Stimulated activated naive CD8-positive, alpha-beta T cell treated with anti-CD3 and anti-CD28 coated beads, Interleukin-15, amount 100 ng/mL, for 72 hours (primary cell): ENCODE measurements around the gene CCDC126.

Experiments
- ATAC-seq: fragments of 150-1000 bp; cut with Tn5 transposase; 2 replicates; pipeline ENCODE4 v1.10.0; 2021; ENCODE audit warnings: mild to moderate bottlenecking, moderate library complexity
- DNase-seq, 2 donors: peaks; one replicate each; pipeline ENCODE4 v3.0.0; 2021 to 2022
- H3K27ac Mint-ChIP-seq, 2 donors: one replicate each; pipeline ENCODE4 v1.8.0; 2022; ENCODE audit warnings: mild to moderate bottlenecking in 2 of 2, mixed read lengths in 2 of 2, moderate library complexity in 2 of 2
- H3K27me3 Mint-ChIP-seq: one replicate; pipeline ENCODE4 v1.8.0; 2022; ENCODE audit warnings: mixed read lengths
- H3K4me1 Mint-ChIP-seq: one replicate; pipeline ENCODE4 v1.8.0; 2022; ENCODE audit warnings: mild to moderate bottlenecking, mixed read lengths
- H3K4me3 Mint-ChIP-seq, 2 donors: one replicate each; pipeline ENCODE4 v1.8.0; 2022; ENCODE audit warnings: mild to moderate bottlenecking in 2 of 2, mixed read lengths in 2 of 2, moderate library complexity in 1 of 2
- H3K9me3 Mint-ChIP-seq, 2 donors: one replicate each; pipeline ENCODE4 v1.8.0; 2022; ENCODE audit warnings: mixed read lengths in 2 of 2

The CCDC126 gene

DNA sequence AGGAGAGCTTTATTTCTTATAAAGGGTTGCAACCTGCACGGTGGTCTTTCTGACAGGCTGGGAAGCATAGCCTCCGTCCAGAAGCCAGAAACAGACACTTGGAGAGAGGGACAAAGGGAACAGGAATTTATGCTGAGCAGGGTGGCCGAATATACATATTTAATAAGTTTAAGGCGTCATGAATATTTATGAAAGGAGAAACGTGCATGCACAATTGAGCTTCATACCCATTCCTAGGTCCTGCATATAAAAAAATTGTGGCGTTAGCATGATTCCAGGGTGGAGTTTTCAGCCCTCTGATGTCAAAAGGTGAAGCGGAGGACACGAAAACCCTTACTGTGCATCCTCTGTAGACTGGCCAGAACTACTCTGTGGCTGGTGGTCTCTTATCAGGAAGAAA lies 10.7 kb downstream of the CCDC126 start:
- Mint-ChIP-seq H3K27ac (no peak overlapping the region), H3K9me3 (no peaks in the 10 kb centered on the region)

DNA sequence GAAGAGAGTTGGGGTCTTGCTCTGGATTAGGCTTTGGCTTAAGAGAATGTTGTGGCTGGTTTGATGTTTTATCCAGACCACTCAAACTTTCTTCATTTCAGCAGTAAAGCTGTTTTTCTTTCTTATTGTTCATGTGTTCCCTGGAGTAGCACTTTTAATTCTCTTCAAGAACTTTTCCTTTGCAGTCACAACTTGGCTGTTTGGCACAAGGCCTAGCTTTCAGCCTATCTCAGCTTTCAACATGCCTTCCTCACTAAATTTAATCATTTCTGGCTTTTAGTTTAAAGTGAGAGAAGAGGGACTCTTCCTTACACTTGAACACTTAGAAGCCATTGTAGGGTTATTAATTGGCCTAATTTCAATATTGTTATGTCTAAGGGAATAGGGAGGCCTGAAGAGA lies 18.1 kb downstream of the CCDC126 start:
- no peak for ATAC-seq
- DNase-seq = no peak
- no peaks in the 10 kb centered on the region for H3K27me3 Mint-ChIP-seq
- peaks cover 20 to 23% of the 10 kb centered on the region in 2 donors for H3K9me3 Mint-ChIP-seq
- no peak overlapping the region for H3K4me3 Mint-ChIP-seq
- no peak overlapping the region for H3K27ac Mint-ChIP-seq
- H3K4me1 Mint-ChIP-seq = no peaks in the 10 kb centered on the region

More for the DNA sequence above, 10.7 kb downstream of the CCDC126 start:
- no peak overlapping the region for H3K4me3 Mint-ChIP-seq
- ATAC-seq (no peak), DNase-seq (no peak)
- H3K4me1 Mint-ChIP-seq = peaks cover 9% of the 10 kb centered on the region
- H3K27me3 Mint-ChIP-seq = no peaks in the 10 kb centered on the region

GRCh38 chr7:23616593-23616992 lies 19.4 kb downstream of the CCDC126 start:
- Mint-ChIP-seq H3K4me1 (no peaks in the 10 kb centered on the region), H3K27me3 (no peaks in the 10 kb centered on the region), H3K27ac (peak overlapping the region; percentile 50 to 72), H3K4me3 (no peak overlapping the region), H3K9me3 (peaks cover 20 to 23% of the 10 kb centered on the region in 2 donors)
- ATAC-seq (no peak), DNase-seq (no peak)

- no peak for ATAC-seq
- peaks cover 20 to 23% of the 10 kb centered on the region in 2 donors for H3K9me3 Mint-ChIP-seq
- H3K4me3 Mint-ChIP-seq = no peak overlapping the region
- peaks cover 4% of the 10 kb centered on the region for H3K4me1 Mint-ChIP-seq
- H3K27me3 Mint-ChIP-seq = no peaks in the 10 kb centered on the region
- DNase-seq = no peak
- no peak overlapping the region for H3K27ac Mint-ChIP-seq
Measured at GRCh38 chr7:23617482-23617881, 20.3 kb downstream of the CCDC126 start.

- ATAC-seq (no peak), DNase-seq (no peak)
- Mint-ChIP-seq H3K9me3 (peaks cover 20 to 23% of the 10 kb centered on the region in 2 donors), H3K27ac (no peak overlapping the region), H3K4me1 (peaks cover 4% of the 10 kb centered on the region), H3K27me3 (no peaks in the 10 kb centered on the region), H3K4me3 (no peak overlapping the region)
Measured at GRCh38 chr7:23618241-23618640, 21.1 kb downstream of the CCDC126 start.

DNA sequence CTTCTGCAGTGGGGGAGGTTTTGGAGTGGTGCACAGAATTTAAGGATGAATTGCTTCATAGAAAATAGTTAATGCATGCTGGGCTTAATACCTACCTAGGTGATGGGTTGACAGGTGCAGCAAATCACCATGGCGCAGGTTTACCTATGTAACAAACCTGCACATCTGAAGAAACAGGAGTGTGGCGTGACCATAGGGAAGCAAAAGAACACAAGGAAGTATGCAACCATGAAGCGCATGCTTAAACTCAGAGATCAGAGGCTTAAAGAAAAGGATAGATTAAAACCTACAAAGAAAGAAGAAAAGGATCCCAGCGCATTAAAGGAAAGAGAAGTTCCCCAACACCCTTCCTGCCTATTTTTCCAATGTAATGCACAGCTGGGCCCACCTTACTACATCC lies 22.0 kb downstream of the CCDC126 start:
- H3K4me1 Mint-ChIP-seq = peaks cover 4% of the 10 kb centered on the region
- H3K27me3 Mint-ChIP-seq = no peaks in the 10 kb centered on the region
- ATAC-seq = no peak
- H3K9me3 Mint-ChIP-seq = peaks cover 20 to 21% of the 10 kb centered on the region in 2 donors
- no peak for DNase-seq
- H3K4me3 Mint-ChIP-seq = no peak overlapping the region
- H3K27ac Mint-ChIP-seq = no peak overlapping the region

GRCh38 chr7:23622506-23622925 lies 25.3 kb downstream of the CCDC126 start:
- Mint-ChIP-seq H3K4me3 (no peak overlapping the region), H3K4me1 (peaks cover 4% of the 10 kb centered on the region), H3K9me3 (peaks cover 6 to 10% of the 10 kb centered on the region in 2 donors), H3K27me3 (no peaks in the 10 kb centered on the region), H3K27ac (no peak overlapping the region)
- ATAC-seq (no peak), DNase-seq (no peak)

DNA sequence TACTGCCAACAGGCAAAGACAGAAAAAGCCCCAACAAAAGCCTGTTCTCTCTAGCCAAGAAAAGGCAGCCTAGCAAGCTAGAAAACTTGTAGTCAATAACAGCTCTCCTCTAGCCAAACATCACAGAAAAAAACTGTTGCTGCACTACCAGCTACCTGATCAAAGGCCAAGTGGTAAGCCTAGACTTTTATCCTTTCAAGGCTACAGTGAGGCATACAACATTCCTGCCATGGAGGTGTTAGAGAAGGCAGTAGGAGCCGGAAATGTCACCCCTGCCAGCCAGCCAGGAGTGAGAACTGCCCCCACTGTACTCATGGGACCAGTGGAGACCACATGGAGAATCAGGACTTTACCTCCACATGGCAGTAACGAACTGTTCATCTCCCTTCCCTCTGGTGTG lies 31.2 kb downstream of the CCDC126 start:
- H3K4me1 Mint-ChIP-seq = no peaks in the 10 kb centered on the region
- no peaks in the 10 kb centered on the region for H3K27me3 Mint-ChIP-seq
- H3K27ac Mint-ChIP-seq = no peak overlapping the region
- DNase-seq (no peak), ATAC-seq (no peak)
- no peak overlapping the region for H3K4me3 Mint-ChIP-seq
- no peaks in the 10 kb centered on the region for H3K9me3 Mint-ChIP-seq

DNA sequence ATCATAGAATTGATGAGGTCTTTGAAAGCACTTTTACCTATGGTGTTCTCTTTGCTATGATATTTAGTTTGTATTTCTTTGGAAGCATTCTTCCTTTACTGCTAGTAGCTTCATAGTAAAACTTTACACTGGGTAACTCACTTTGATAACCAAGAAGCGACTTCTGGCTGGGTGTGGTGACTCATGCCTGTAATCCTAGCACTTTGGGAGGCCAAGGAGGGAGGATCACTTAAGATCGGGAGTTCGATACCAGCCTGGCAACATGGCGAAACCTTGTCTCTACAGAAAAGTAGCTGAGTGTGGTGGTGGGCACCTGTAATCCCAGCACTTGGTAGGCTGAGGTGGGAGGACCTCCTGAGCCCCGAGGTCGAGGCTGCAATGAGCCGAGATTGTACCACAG lies 36.2 kb downstream of the CCDC126 start:
- no peak overlapping the region for H3K27ac Mint-ChIP-seq
- no peaks in the 10 kb centered on the region for H3K4me1 Mint-ChIP-seq
- ATAC-seq (no peak), DNase-seq (no peak)
- H3K9me3 Mint-ChIP-seq = no peaks in the 10 kb centered on the region
- H3K4me3 Mint-ChIP-seq = no peak overlapping the region
- H3K27me3 Mint-ChIP-seq = no peaks in the 10 kb centered on the region

- no peaks in the 10 kb centered on the region for H3K4me1 Mint-ChIP-seq
- no peaks in the 10 kb centered on the region for H3K27me3 Mint-ChIP-seq
- DNase-seq = no peak
- no peaks in the 10 kb centered on the region for H3K9me3 Mint-ChIP-seq
- ATAC-seq = no peak
- no peak overlapping the region for H3K4me3 Mint-ChIP-seq
- peak overlapping the region in 1 of 2 donors; percentile 0 for H3K27ac Mint-ChIP-seq
Measured at GRCh38 chr7:23645822-23646221, 48.6 kb downstream of the CCDC126 start.

DNA sequence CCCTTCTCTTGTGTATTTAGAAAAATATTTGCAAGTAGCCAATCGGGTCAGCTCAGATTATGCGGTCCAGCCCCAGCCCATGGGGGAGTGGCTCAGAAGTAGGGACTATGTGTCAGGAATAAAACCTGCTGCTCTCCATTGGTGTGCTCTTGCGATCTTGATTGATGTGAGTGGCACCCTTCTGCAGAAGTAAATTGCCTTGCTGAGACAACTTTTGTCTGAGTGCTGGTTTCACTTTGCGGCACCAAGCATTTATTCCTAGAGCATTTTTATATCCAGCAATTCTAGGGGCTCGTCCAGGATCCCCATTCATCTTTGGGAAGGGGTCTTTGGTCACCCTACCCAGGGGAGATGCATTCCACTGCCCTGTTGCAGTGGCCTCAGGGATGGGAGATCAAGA lies 56.8 kb downstream of the CCDC126 start:
- Mint-ChIP-seq H3K27ac (no peak overlapping the region), H3K27me3 (no peaks in the 10 kb centered on the region), H3K4me1 (no peaks in the 10 kb centered on the region), H3K4me3 (no peak overlapping the region), H3K9me3 (peaks cover 32 to 39% of the 10 kb centered on the region in 2 donors)
- ATAC-seq (no peak), DNase-seq (no peak)

- no peak for DNase-seq
- Mint-ChIP-seq H3K4me1 (no peaks in the 10 kb centered on the region), H3K4me3 (no peak overlapping the region), H3K27me3 (no peaks in the 10 kb centered on the region), H3K9me3 (peaks cover 33 to 43% of the 10 kb centered on the region in 2 donors), H3K27ac (no peak overlapping the region)
- ATAC-seq = no peak
Measured at GRCh38 chr7:23654508-23654907, 57.3 kb downstream of the CCDC126 start.

- Mint-ChIP-seq H3K27me3 (no peaks in the 10 kb centered on the region), H3K4me1 (no peaks in the 10 kb centered on the region), H3K27ac (no peak overlapping the region), H3K9me3 (peaks cover 33 to 43% of the 10 kb centered on the region in 2 donors), H3K4me3 (no peak overlapping the region)
- DNase-seq (no peak), ATAC-seq (no peak)
Measured at GRCh38 chr7:23655433-23655832, 58.3 kb downstream of the CCDC126 start.

- Mint-ChIP-seq H3K9me3 (peaks cover 29 to 36% of the 10 kb centered on the region in 2 donors), H3K27me3 (no peaks in the 10 kb centered on the region), H3K4me1 (no peaks in the 10 kb centered on the region), H3K4me3 (no peak overlapping the region), H3K27ac (no peak overlapping the region)
- DNase-seq = no peak
- ATAC-seq = no peak
Measured at GRCh38 chr7:23658831-23659427, 61.7 kb downstream of the CCDC126 start.

- no peak for ATAC-seq
- Mint-ChIP-seq H3K4me1 (no peaks in the 10 kb centered on the region), H3K27me3 (no peaks in the 10 kb centered on the region), H3K4me3 (no peak overlapping the region), H3K9me3 (peaks cover 18 to 20% of the 10 kb centered on the region in 2 donors), H3K27ac (no peak overlapping the region)
- no peak for DNase-seq
Measured at GRCh38 chr7:23661385-23661784, 64.2 kb downstream of the CCDC126 start.

- DNase-seq (no peak), ATAC-seq (no peak)
- peaks cover 7% of the 10 kb centered on the region for H3K27me3 Mint-ChIP-seq
- peaks cover 8 to 14% of the 10 kb centered on the region in 2 donors for H3K9me3 Mint-ChIP-seq
- no peak overlapping the region for H3K4me3 Mint-ChIP-seq
- H3K4me1 Mint-ChIP-seq = no peaks in the 10 kb centered on the region
- no peak overlapping the region for H3K27ac Mint-ChIP-seq
Measured at GRCh38 chr7:23662124-23662983, 65.2 kb downstream of the CCDC126 start.
